ENCODE data around the gene GFI1B.
"Not testable (repeated sequence)": the region's sequence is repeated elsewhere in the genome, so short reads cannot be mapped to it uniquely, and the experiment has no call there.

Gene GFI1B

GRCh38 chr9:132969783-132970182 is 8.7 kb upstream of the GFI1B start:
- DNase-seq: no peak

- no peak for DNase-seq
Observed at GRCh38 chr9:132970324-132971062, 8.0 kb upstream of the GFI1B start.

GRCh38 chr9:132973166-132973565 is 5.3 kb upstream of the GFI1B start:
- DNase-seq: no peak

- DNase-seq: peak; percentile 59
Observed at GRCh38 chr9:132973713-132974112, 4.8 kb upstream of the GFI1B start.

DNA sequence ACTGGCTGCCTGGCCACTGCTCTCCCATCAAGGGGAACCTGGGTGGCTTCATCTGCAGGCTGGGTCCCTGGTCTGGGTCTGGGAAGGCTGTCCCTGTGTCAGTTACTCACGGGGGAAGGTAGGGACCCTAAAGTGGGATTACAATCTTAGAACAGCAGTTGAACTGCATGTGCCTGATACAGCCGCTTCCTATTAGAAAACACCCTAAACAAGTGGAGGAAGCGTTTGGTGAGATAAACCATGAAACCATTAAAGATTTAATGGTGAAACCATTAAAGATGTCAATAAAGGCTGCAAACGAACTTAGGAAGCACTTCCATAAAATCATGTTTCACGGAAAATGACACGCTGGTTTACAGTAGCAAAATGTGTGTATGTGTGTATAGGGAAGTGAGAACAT is 2.5 kb upstream of the GFI1B start:
- peak; percentile 55 for DNase-seq

- DNase-seq: no peak
Observed at GRCh38 chr9:132976571-132976970, 1.9 kb upstream of the GFI1B start.

DNA sequence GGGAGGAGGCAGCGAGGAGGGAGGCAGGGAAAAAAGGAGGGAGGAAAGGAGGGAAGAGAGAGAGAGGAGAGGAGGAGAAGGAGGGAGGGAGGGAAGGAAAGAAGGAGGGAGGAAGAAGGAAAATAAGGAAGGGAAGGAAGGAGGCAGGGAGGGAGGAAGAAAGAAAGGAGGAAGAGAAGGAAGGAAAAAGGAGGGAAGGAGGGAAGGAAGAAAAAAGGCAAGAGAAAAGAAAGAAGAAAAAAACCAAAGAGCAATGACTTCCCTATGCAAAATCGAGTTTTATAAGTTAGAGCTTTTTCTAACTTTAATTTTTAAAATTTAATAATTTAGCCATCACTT is 413 bp upstream of the GFI1B start:
- DNase-seq: no peak

DNA sequence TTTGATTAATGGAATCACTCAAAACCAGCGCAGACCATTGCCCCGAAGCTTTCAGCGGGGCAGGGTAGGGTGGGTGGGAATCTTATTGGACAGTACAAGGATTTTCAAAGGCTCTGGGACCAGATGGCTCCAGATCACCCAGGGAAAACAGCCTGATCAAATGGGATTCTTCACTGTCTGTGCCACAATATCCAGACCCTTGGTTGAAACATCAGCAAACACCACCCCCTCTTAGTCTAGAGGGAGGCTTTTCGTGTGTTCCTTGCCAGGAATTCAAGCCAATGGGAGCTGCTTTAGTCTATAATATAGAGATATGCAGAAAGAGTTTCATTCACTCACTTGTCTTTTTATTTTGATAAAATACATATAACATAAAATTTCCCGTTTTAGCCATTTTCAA is 1.7 kb downstream of the GFI1B start:
- DNase-seq: no peak

GRCh38 chr9:132982458-132982857 is 4.0 kb downstream of the GFI1B start:
- DNase-seq: peak; percentile 59

DNA sequence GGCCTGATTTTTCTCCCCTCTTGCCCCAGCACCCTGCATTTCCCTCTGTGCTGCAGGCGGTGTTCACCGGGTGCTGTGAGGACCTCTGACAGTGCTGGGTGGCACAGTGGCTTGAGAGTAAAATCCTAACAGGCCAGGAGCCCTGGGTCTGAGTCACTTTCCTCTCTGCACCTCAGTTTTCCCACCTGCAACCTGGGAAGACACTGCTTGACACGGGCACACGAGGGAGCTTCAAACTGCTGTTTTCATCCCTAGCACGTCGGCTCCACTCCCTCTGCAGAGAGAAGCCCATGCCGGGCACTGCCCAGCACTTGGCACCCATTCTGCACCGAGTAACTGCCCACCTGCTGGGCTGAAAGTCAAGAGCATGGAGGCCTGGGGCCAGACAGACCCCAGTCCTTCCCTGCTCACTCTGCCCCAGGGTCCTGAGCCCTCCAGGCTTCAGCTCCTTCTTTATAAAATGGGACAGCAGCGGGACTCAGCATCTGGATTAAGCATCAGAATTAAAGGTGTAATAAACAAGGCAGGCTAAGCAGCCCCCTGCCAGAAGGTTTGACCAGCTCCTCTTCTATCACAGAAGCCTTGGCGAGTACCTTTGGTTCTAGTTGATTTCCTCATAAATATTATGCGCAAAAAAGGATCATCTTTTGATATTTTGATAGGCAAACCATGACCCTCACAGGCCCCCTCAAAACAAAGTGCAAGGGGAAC is 5.2 kb downstream of the GFI1B start:
- no peak for DNase-seq

DNA sequence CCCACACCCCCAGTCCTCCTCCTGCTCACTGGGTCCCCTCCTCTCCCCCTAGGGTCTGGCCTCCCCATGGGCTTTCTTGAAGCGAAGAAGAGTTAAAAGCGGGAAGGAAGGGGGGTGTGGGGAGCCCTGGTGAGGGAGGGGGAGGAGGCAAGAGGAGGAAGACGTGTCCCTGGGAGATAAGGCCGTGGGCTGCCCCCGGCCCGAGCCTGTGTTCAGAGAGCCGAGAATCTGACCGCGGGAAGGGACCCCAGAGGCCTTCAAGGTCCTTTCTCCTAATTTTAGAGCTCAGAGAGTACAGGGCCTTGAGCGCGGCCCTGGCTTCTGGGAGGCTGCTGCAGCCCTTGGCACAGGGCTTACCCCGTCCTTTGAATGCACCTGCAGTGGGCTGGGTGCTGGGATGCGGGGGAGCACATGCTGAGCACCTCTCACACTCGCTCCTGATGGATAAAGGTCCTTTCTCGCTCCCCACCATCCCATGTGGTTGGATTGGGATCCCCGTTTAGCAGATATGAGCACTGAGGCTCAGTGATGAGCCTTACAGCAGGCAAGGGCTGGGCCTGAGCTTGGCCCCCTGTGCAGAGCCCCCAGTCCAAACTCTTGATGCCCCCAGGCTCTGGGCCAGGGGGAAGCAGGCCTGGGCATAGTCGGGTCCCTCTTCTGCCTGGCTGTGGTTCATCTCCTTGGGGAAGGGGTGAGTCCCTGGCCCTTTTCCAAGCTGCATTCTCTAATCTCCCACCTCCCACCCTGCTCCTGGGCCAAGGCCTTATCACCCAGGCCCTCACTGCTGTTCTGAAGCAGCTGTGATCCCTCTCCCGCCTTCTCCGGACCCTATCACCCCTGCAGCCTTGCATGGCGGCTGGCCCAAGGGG is 5.9 kb downstream of the GFI1B start:
- DNase-seq: no peak

GRCh38 chr9:132985071-132985350 is 6.5 kb downstream of the GFI1B start:
- DNase-seq: no peak

- no peak for DNase-seq
Observed at GRCh38 chr9:132985489-132985888, 7.0 kb downstream of the GFI1B start.

- DNase-seq: no peak
Observed at GRCh38 chr9:132986114-132986513, 7.6 kb downstream of the GFI1B start.

DNA sequence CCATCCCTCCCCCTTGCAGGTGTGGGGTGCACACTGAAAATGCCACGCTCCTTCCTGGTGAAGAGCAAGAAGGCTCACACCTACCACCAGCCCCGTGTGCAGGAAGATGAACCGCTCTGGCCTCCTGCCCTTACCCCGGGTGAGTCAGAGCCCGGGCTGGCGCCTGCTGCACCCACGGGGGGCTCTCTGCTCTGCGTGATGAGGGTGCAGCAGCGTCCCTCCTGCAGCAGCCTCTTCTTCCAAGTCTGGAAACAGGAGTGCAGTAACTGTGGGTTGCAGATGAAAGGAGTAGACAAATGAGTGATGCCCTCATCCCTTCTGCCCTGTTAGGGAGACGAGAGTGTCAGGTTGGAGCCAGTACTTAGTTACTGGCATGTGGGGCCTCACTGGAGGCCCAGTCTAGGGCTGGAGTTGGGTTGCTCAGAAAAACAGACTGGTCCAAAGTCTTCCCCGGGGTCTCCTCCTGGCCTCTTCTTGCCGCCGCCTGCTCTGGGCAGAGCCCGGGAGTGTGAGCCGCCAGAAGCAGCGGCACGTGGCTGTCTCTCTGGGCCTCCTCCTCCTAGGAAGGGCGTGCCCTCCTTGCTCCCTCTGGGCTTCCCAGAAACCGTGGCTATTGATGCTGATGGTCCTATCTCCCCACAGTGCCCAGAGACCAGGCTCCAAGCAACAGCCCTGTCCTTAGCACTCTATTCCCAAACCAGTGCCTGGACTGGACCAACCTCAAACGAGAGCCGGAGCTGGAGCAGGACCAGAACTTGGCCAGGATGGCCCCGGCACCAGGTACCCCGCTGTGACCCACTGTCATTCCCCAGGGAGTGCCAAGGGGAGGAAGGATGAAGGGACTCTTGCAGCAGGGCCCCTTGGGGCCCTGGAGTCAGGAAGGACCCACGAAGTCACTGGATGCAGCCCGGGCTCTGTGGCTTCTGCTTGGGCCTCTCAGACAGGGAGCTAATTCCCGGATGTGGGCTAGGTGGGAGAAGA is 8.4 kb downstream of the GFI1B start:
- DNase-seq: no peak

GRCh38 chr9:132988244-132989013 is 9.9 kb downstream of the GFI1B start:
- DNase-seq: no peak

DNA sequence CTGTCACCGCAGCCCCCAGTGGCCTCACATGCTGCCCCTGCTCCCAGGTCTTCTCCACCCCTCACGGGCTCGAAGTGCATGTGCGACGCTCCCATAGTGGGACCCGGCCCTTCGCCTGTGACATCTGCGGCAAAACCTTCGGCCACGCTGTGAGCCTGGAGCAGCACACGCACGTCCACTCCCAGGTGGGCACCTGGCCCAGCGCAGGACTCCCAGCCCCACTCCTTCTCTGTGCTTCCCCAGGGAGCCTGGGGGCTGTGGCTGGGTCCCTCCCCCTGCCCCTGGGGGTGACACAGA is 10.5 kb downstream of the GFI1B start:
- DNase-seq: no peak

DNA sequence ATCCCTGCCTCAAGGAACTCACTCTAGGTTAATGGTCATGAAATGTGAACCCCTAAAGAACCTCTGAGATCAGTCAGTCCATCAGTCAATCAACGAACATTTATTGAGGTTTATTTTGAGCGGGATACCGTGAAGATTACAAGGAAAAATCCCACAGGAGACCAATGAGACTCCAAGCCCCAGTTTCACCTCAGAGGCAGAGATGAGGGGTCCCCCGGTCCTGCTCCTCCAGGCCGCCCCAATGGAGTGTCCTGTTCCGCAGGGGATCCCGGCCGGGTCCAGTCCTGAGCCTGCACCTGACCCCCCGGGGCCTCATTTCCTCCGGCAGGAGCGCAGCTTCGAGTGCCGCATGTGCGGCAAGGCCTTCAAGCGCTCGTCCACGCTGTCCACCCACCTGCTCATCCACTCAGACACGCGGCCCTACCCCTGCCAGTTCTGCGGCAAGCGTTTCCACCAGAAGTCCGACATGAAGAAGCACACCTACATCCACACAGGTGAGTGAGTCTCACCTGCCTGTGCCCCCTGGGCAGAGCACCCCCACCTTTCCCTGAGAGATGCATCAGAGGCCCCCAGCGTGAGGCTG is 11.0 kb downstream of the GFI1B start:
- DNase-seq: no peak

- DNase-seq: not testable (repeated sequence)
Observed at GRCh38 chr9:132989998-132990557, 11.6 kb downstream of the GFI1B start.

- DNase-seq: no peak
Observed at GRCh38 chr9:132990781-132991180, 12.3 kb downstream of the GFI1B start.

All from MV-4-11 (cell line).